ENCODE data around the gene NKTR.

Gene NKTR

DNA sequence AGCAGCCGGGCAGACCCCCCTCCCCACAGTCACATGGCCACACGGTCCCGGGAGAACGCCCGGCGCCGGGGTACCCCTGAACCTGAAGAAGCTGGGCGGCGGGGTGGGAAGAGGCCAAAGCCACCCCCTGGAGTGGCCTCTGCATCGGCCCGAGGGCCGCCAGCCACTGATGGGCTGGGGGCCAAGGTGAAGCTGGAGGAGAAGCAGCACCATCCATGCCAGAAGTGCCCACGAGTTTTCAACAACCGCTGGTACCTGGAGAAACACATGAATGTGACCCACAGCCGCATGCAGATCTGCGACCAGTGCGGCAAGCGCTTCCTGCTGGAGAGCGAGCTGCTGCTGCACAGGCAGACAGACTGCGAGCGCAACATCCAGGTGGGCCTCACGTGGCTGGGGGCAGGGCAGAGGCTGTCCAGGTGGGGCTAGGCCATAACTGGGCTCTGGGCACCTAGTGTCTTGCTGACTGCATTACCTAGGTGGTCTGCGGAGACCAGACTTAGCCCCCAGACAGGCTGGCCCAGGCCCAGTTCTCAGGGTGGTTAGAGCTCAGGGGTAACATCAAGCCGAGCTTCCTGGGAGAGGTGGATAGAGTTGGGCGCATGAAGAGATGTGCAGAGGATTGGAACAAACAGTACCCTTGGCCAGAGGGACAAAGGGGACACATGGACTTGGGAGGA lies 59.1 kb downstream of the NKTR start:
- Mint-ChIP-seq H3K9me3 (ENCODE audit: low read depth) (no peaks in the 10 kb centered on the region), H3K4me3 (no peak overlapping the region), H3K27ac (no peak overlapping the region), H3K36me3 (no peaks in the 10 kb centered on the region), H3K27me3 (no peaks in the 10 kb centered on the region), H3K4me1 (ENCODE audit: low read depth) (no peaks in the 10 kb centered on the region)

DNA sequence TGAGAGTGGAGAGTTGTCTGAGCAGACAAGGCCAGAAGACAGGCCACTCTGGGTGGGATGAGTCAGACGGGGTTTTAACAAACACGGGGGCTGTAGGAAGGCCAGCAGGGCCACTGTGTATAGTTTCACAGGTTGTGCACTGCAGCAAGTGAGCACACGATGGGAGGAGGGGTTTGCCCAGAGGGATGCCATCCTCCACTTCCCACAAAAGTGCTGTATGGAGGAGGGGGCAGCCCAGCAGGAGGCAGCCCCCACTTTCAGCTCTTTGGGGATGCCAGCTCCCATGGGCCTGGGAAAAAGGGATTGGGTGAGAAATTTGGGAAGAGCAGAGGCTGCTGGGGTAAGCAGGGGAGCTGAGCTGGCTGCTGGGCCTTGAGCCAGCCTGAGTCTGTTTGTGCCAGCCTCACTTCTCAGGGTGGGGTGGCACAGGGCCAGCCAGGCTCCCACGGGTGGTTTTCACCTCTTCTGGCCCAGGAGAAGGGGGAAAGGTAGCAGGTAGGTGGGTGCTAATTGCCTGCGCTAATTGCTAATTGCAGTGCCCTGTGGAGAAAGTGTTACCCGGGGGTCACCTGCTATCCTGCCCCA lies 59.7 kb downstream of the NKTR start:
- Mint-ChIP-seq H3K27me3 (no peaks in the 10 kb centered on the region), H3K4me3 (no peak overlapping the region), H3K27ac (no peak overlapping the region), H3K4me1 (ENCODE audit: low read depth) (no peaks in the 10 kb centered on the region), H3K36me3 (no peaks in the 10 kb centered on the region), H3K9me3 (ENCODE audit: low read depth) (no peaks in the 10 kb centered on the region)

DNA sequence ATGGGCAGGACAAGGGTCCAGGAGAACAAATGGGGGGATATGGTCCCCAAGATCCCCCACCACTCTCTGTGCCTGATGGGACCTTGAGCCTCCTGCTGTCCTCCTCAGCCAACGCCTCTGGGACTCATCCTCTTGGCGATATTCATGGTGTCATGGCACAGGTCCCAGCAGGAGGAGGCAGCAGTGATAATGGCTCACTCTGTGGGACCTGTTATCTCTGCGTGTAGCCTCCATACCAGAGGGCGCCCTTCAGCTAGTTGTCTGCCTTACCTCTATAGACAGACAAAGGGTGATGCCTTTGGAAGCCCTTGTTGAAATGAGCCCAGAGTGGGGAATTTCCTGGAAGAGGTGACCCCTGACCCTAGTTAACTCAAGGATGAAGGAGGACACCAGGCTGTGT lies 60.4 kb downstream of the NKTR start:
- no peaks in the 10 kb centered on the region for H3K36me3 Mint-ChIP-seq
- no peak overlapping the region for H3K4me3 Mint-ChIP-seq
- H3K9me3 Mint-ChIP-seq (ENCODE audit: low read depth): no peaks in the 10 kb centered on the region
- no peak overlapping the region for H3K27ac Mint-ChIP-seq
- no peaks in the 10 kb centered on the region for H3K27me3 Mint-ChIP-seq
- no peaks in the 10 kb centered on the region for H3K4me1 Mint-ChIP-seq (ENCODE audit: low read depth)

DNA sequence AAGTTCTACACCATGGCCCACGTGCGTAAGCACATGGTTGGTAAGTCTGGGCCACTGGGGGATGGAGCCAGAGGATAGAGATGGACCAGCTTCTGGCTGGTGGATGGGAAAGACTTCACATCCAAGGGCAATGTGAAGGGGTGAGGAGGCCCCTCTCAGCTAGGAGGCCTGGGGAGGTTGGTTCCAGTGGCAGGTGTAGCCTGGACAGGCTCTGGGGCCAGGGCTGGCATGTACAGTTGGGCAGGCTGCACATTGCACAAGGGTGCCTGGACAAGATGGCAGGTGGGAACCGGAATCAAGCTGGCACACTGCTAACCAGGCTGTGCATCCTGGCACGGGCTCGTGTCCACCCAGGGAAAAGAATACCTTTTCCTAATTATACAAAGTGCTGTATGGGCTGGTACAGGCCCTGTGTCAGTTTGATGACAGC lies 61.1 kb downstream of the NKTR start:
- H3K27ac Mint-ChIP-seq: no peak overlapping the region
- no peaks in the 10 kb centered on the region for H3K36me3 Mint-ChIP-seq
- no peaks in the 10 kb centered on the region for H3K9me3 Mint-ChIP-seq (ENCODE audit: low read depth)
- H3K4me3 Mint-ChIP-seq: no peak overlapping the region
- no peaks in the 10 kb centered on the region for H3K27me3 Mint-ChIP-seq
- no peaks in the 10 kb centered on the region for H3K4me1 Mint-ChIP-seq (ENCODE audit: low read depth)

DNA sequence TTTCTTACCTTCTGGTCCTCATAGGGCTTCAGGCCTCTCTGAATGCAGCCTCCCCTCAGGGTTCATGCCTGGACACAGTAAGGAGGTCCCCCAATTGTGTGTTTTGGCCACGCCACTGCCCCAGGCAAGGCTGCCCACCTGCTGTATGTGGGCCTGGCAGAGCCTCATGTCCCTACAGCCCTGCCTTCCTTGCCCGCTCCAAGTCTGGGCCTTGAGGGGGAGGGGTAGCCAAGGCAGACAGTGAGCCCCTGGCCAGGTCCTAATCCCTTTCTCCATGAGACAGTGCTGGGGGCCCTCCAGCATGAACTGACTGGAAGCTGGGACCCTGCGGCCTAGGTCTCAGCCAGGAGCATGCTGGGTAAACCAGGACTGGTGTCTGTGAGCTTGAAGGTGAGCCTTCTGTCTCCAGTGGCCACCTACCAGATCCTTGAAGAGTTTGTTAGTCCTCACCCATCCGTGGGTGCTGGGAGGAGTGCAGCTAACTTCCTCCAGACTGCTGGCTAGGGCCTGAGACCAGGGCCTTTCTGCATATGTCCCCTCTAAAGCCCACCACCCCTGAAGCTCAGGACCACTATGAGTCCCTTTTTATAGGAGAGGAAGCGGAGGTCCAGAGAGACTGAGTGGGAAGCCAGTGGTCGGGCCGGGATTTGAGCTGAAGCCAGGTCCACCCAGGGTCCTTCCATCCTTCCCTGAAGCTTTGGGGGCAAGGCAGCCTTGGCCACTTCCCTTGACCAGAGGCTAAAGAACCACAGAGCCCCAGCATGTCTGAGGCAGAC lies 61.7 kb downstream of the NKTR start:
- no peaks in the 10 kb centered on the region for H3K36me3 Mint-ChIP-seq
- H3K27me3 Mint-ChIP-seq: no peaks in the 10 kb centered on the region
- H3K9me3 Mint-ChIP-seq (ENCODE audit: low read depth): no peaks in the 10 kb centered on the region
- no peak overlapping the region for H3K4me3 Mint-ChIP-seq
- no peak overlapping the region for H3K27ac Mint-ChIP-seq
- no peaks in the 10 kb centered on the region for H3K4me1 Mint-ChIP-seq (ENCODE audit: low read depth)

DNA sequence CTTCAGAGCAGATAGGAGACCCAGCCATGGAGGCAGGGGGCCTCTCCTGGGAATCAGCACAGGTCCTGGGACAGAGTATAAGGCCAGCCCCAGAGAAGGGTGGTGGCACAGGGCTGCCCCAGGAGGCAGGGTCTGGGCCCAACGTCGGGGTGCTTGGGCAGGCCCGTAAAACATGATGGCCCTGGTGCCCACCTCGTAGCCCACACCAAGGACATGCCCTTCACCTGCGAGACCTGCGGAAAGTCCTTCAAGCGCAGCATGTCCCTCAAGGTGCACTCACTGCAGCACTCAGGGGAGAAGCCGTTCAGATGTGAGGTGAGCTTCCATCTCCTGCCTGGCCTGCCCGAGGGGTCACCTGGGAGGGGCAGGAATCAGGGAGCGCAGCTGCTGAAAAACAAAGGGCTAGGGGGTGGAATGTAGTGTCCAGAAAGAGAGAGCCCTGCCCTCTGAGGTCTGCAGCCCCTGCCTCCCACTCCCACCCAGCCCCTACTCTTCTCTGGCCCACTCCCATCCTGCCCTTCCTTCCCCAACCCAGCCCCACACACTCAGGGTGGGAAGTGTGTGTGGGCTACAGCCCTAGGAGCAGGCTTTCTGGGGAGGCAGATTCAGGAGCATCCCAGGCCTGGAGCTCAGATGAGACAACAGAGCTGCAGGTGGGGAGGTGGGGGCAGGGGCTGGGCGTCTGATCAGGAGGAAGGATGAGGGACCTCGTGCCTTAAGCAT lies 62.5 kb downstream of the NKTR start:
- Mint-ChIP-seq H3K9me3 (ENCODE audit: low read depth) (no peaks in the 10 kb centered on the region), H3K27ac (no peak overlapping the region), H3K27me3 (no peaks in the 10 kb centered on the region), H3K4me3 (no peak overlapping the region), H3K4me1 (ENCODE audit: low read depth) (no peaks in the 10 kb centered on the region), H3K36me3 (no peaks in the 10 kb centered on the region)

DNA sequence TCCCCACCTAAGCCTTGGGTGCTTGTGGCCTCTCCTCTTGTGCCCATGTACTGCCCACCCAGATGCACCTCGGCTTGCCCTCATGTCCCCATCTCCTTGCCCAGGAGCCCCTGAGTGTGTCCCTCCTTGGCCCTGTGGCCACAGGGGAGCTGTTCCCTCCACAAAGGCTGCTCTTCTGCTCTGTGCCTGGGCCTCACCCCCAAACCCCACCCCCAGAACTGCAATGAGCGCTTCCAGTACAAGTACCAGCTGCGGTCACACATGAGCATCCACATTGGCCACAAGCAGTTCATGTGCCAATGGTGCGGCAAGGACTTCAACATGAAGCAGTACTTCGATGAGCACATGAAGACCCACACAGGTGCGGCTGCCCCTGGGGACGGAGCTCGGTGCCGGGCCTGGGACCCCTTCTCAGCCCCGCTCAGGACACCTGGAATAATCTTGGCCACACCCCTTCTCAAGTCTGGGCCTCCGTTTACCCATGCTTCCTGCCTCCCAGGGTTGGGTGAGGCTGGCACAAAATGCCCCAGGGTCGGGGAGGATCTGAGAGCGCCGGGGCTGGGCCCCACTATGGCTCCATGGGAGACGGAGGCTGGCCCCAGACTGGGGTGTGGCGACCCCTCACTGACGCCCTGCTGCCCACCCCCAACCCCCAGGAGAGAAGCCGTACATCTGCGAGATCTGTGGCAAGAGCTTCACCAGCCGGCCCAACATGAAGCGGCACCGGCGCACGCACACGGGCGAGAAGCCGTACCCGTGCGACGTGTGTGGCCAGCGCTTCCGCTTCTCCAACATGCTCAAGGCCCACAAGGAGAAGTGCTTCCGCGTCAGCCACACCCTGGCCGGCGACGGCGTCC lies 63.3 kb downstream of the NKTR start:
- no peak overlapping the region for H3K4me3 Mint-ChIP-seq
- peaks cover under 1% of the 10 kb centered on the region for H3K36me3 Mint-ChIP-seq
- H3K27ac Mint-ChIP-seq: no peak overlapping the region
- H3K4me1 Mint-ChIP-seq (ENCODE audit: low read depth): no peaks in the 10 kb centered on the region
- no peaks in the 10 kb centered on the region for H3K9me3 Mint-ChIP-seq (ENCODE audit: low read depth)
- no peaks in the 10 kb centered on the region for H3K27me3 Mint-ChIP-seq

DNA sequence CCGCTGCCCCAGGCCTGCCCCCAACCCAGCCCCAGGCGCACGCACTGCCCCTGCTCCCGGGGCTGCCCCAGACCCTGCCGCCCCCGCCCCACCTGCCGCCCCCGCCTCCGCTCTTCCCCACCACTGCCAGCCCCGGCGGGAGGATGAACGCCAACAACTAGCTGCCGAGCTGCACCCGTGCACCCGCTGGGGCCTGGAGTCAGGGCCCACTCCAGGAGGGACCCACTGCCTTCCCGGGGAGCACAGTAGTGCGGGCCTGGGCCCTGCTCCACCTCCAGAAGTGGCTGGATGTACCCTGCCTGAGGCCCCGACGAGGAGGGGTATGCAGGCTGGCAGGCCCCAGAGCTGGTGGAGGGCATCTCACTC lies 63.9 kb downstream of the NKTR start:
- Mint-ChIP-seq H3K4me1 (ENCODE audit: low read depth) (no peaks in the 10 kb centered on the region), H3K27ac (no peak overlapping the region), H3K27me3 (no peaks in the 10 kb centered on the region), H3K36me3 (peaks cover 3% of the 10 kb centered on the region), H3K9me3 (ENCODE audit: low read depth) (no peaks in the 10 kb centered on the region), H3K4me3 (no peak overlapping the region)

DNA sequence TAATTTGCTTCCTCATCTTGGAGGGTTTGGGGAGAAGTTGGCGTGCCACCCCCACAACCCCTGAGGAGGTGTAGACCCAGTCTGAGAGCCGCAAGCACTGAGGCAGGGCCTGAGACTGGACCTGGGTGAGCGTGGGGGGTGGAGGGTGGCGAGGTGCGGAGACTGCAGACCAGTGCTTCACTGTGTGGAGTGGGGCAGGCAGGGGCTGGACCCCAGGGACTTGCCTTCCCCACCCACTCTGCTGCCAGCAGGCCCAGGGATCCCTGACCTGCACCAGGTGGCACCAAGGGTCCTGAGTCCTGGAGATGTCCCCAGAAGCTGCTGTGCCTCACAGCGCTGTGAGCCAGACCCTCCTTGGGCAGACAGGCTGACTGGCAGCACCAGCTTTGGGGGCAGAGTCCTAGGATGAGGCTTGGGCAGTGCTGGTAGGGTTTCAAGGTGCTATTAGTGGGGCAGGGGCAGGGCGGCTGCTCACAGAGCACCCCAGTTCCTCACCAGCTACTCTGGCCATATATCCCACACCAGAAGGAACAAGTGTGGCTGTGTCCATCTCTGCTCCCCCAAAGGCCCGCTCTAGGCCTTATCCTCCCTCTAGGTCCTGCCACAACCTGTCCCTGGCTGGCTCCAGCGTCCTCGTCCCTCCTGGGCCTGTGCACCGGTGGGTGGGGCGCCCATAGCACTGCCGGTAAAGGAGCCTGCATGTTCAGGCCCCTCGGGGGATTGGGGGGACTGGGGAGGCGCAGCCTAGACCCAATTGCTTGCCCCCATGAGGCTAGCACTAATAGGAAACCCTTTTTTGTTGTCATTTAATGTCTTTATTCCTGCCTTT lies 64.8 kb downstream of the NKTR start:
- Mint-ChIP-seq H3K36me3 (peaks cover 3% of the 10 kb centered on the region), H3K4me1 (ENCODE audit: low read depth) (no peaks in the 10 kb centered on the region), H3K9me3 (ENCODE audit: low read depth) (no peaks in the 10 kb centered on the region), H3K27me3 (no peaks in the 10 kb centered on the region), H3K27ac (no peak overlapping the region), H3K4me3 (no peak overlapping the region)

DNA sequence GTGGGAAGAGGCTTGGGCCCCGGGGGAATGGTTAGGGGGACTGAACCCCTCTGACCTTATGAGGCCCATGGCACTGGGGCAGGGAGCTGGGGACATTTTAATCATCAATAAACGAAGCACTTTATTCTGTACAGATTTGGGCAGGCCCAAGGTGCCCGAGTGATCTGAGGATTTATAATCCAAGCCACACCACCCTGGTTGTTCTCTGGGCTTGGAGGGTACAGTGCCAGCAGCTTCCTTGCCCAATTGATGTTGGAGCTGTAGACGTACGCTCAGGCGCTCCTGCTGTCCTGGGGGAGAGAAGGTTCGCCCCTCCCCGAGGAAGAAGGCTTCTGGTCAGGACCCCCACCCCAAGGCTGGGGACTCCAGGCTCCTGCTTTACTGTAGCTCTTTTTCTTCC lies 65.5 kb downstream of the NKTR start:
- H3K9me3 Mint-ChIP-seq (ENCODE audit: low read depth): no peaks in the 10 kb centered on the region
- no peaks in the 10 kb centered on the region for H3K4me1 Mint-ChIP-seq (ENCODE audit: low read depth)
- no peak overlapping the region for H3K27ac Mint-ChIP-seq
- peaks cover 3% of the 10 kb centered on the region for H3K36me3 Mint-ChIP-seq
- no peak overlapping the region for H3K4me3 Mint-ChIP-seq
- H3K27me3 Mint-ChIP-seq: no peaks in the 10 kb centered on the region

DNA sequence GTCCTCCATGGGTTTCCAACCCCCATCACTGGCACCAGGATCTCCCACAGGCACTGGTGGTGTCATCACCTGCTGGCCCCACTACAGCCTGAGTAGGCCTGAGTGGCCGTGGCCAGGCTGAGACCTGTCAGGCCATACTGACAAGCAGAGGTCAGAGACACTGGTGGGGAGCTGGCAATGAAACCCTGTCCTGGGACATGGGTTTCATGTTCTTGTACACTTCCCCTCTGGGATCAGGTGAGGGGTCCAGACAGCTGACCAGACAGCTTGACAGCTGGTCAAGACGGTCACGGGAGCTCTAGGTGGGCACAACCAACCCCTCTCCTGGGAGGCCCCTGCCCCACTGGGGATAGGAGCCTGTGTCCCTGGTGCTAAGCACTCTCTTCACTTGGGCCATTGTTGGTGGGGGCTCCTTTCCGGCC lies 66.1 kb downstream of the NKTR start:
- H3K9me3 Mint-ChIP-seq (ENCODE audit: low read depth): no peaks in the 10 kb centered on the region
- no peaks in the 10 kb centered on the region for H3K27me3 Mint-ChIP-seq
- H3K27ac Mint-ChIP-seq: no peak overlapping the region
- no peak overlapping the region for H3K4me3 Mint-ChIP-seq
- H3K36me3 Mint-ChIP-seq: peaks cover 3% of the 10 kb centered on the region
- no peaks in the 10 kb centered on the region for H3K4me1 Mint-ChIP-seq (ENCODE audit: low read depth)

DNA sequence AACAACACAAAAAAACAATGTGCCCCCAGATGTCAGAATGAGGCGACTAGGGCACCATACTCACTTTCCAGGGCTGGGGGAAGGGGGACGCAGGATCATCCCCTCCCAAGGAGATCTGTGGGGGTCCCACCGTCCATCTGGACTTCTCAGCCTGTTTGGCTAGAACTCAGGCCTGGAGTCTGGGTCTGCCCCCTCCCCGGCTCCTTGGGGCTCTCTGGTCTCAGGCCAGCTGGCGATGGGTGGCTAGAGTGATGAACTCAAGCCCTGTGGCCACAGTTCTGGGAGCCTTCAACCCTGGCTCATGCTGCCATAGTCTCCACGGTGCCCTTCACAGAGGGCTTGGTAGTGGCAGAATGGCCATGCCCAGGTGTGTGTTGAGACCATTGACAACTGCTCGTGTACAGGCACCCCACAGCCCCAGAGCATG lies 66.6 kb downstream of the NKTR start:
- Mint-ChIP-seq H3K27me3 (no peaks in the 10 kb centered on the region), H3K27ac (no peak overlapping the region), H3K36me3 (peaks cover 3% of the 10 kb centered on the region), H3K4me1 (ENCODE audit: low read depth) (no peaks in the 10 kb centered on the region), H3K4me3 (no peak overlapping the region), H3K9me3 (ENCODE audit: low read depth) (no peaks in the 10 kb centered on the region)

DNA sequence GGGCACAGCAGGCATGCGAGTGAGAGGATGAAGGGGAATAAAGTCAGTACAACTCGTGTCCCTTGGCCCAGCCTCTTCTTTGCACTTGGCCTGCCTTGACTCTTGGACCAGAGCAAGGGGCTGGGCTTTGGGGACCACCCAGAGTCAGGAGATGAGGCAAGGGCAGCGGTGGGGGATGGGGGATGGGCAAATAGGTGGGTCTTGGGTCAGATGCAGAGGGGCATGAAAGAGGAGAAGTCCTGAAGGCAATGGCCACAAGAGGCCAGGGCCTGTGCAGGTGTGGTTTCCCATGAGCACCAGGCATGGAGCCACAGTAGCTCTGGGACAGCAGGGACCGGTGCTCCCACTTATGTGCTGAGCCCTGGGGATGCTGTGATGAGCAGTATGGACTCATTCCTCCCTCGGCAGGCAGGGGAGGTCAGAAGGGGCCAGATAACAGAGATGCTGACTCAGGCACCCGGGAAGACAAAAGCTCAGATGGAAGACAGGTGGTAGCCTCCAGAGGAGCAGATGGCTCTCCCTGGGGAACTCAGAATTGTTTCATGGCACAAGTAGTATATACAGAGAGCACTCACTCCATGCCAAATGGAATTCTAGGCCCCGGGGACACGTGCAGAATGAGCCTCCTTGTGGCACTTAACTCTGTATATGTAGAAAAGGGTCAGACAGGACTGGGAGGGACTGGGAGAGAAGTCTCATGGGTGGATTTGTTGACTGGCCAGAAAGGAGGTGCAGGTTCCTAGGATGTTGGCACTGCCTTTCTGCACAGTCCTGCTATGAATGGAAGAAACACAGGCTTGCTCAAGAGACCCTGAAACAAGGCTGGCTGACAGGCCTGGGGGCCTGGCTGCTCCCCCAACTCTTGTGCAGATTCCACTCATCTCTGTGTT lies 67.3 kb downstream of the NKTR start:
- Mint-ChIP-seq H3K4me1 (ENCODE audit: low read depth) (no peaks in the 10 kb centered on the region), H3K27me3 (no peaks in the 10 kb centered on the region), H3K9me3 (ENCODE audit: low read depth) (no peaks in the 10 kb centered on the region), H3K27ac (no peak overlapping the region), H3K4me3 (no peak overlapping the region), H3K36me3 (peaks cover 3% of the 10 kb centered on the region)
